Heart left ventricle (tissue), 16 donors: Measurements from ENCODE around the gene COP1. TPM values are rescaled to one million over a fixed set of nuclear protein-coding genes. Genes with fewer than 3 reads are reported as not detected.

Experiments used
- ATAC-seq, 4 donors: fragments of 200-7000 bp; cut with Tn5 transposase; one replicate each; pipeline ENCODE4 v1.9.1; 2020 to 2022; ENCODE audit warnings: moderate library complexity in 4 of 4, mild to moderate bottlenecking in 3 of 4, moderate number of reproducible peaks in 1 of 4
- DNase-seq, 5 donors: peaks; one replicate each; pipeline ENCODE4 v3.0.0-alpha.2; 2020
- H3K27ac ChIP-seq, 12 donors: fragments of 200-600 bp; sonication (generic) in 4 of 12; one replicate each; pipeline versions ENCODE4 v1.5.0 to v1.8.0; 2016 to 2022; ENCODE audit warnings: mild to moderate bottlenecking in 2 of 12
- H3K27me3 ChIP-seq, 9 donors: fragments of 200-600 bp; sonication (generic) in 2 of 9; one replicate each; pipeline versions ENCODE4 v1.5.1 to v1.8.0; 2016 to 2022; ENCODE audit warnings: mild to moderate bottlenecking in 3 of 9
- H3K36me3 ChIP-seq, 9 donors: fragments of 200-600 bp; sonication (generic) in 2 of 9; one replicate each; pipeline versions ENCODE4 v1.5.0 to v1.8.0; 2018 to 2022; ENCODE audit warnings: mild to moderate bottlenecking in 2 of 9
- H3K4me1 ChIP-seq, 12 donors: fragments of 200-600 bp; sonication (generic) in 4 of 12; one replicate each; pipeline versions ENCODE4 v1.5.0 to v1.8.0; 2016 to 2022; ENCODE audit warnings: mild to moderate bottlenecking in 3 of 12
- H3K4me3 ChIP-seq, 12 donors: fragments of 200-600 bp; sonication (generic) in 4 of 12; one replicate each; pipeline versions ENCODE4 v1.5.0 to v1.8.0; 2017 to 2022; ENCODE audit warnings: mild to moderate bottlenecking in 9 of 12, moderate library complexity in 4 of 12
- H3K9me3 ChIP-seq, 12 donors: fragments of 200-600 bp; sonication (generic) in 4 of 12; one replicate each; pipeline versions ENCODE4 v1.5.0 to v1.8.0; 2016 to 2022; ENCODE audit warnings: mild to moderate bottlenecking in 1 of 12
- POLR2A ChIP-seq, 2 donors: fragments of 450-650 bp; IDR thresholded peaks; one replicate each; pipeline ENCODE4 v1.6.1; 2017; ENCODE audit warnings: antibody characterized with exemption in 2 of 2, mild to moderate bottlenecking in 2 of 2, moderate library complexity in 2 of 2
- WGBS, 4 donors: extraction: QIAGEN DNeasy Blood & Tissue Kit in 2 of 4; methylation state at CpG; one replicate each; pipeline versions ENCODE4 v1.1.5 to v1.1.7; 2013 to 2018; 5-methylcytosine and 5-hydroxymethylcytosine counted together
- intact Hi-C, 10 donors: fragments of 100-400 bp; cut with DNase I; formaldehyde crosslinking; loops; one replicate each; pipeline versions ENCODE4 v1.11.1 to v1.14.2; 2022
- polyA plus RNA-seq, 2 donors: library from polyadenylated mRNA; stranded (reverse); fragments of 200-250 nt; gene quantifications; one replicate each; pipeline ENCODE4 v1.2.3, GENCODE V29; 2013
- total RNA-seq, 9 donors: library from RNA; depleted of rRNA in 2 of 9; stranded (reverse); fragments of >200 nt in 2 of 9; fragmentation: NEBNext Ultra II Directional in 3 of 9; extraction: Animal tissue kit (Norgen Biotek cat#: 25700) in 3 of 9; gene quantifications; one replicate each; pipeline versions ENCODE4 v1.1.0 to v1.2.4, GENCODE V29; 2016 to 2023
- TF ChIP-seq, protein P1 (sequence below), 12 donors: fragments of 200-600 bp; sonication (generic) in 4 of 12; IDR thresholded peaks; one replicate each; pipeline versions ENCODE4 v1.5.0 to v1.8.0; 2018 to 2022; ENCODE audit warnings: antibody characterized with exemption in 12 of 12, mild to moderate bottlenecking in 5 of 12
- donor health status: ischemic (EF 13 %, LVEDD 7.1; RV severe dilation, severe dysfunction).
- donor health status: healthy with polysubstance abuse.
- donor health status: DM: no; HTN: yes; CAD: no.
- donor health status: DM: no; HTN: no; CAD: no.
- donor health status: ischemic (EF 25% LVEDD 6.9; RV normal size, moderate dysfunction).
- donor health status: ischemic (EF 25% LVEDD 5.7; RV mildly dilated, moderate dysfunction).
- donor health status: healthy.
- donor health status: DM: yes; HTN: yes; CAD: no.
- donor health status: ischemic (EF 35%, LVEDD 5.7; RV mildly dilated, moderate dysfunction).
- donor health status: nonischemic (EF 11% LVEDD 7.7; RV severe dilation, severe dysfunction).
- donor health status: DM: yes; HTN: yes; CAD: no.
- donor health status: PGD.
- donor health status: ischemic (EF 29% LVEDD 5.4; RV normal size, mild dysfunction).
- donor health status: nonischemic (EF 23%, LVEDD 6.1; RV moderate dilation, normal function).

COP1 gene
- total and polyA plus RNA-seq, 11 donors: 19.9 to 31.7 (median 23.1) TPM

GRCh38 chr1:176142973-176143372, 64.1 kb downstream of the COP1 start:
- ATAC-seq (no peak), DNase-seq (no peak)
- H3K4me3 ChIP-seq: no peak overlapping the region
- intact Hi-C loops: no loop called here
- no peak overlapping the region for H3K27ac ChIP-seq
- TF ChIP-seq, protein P1, sequence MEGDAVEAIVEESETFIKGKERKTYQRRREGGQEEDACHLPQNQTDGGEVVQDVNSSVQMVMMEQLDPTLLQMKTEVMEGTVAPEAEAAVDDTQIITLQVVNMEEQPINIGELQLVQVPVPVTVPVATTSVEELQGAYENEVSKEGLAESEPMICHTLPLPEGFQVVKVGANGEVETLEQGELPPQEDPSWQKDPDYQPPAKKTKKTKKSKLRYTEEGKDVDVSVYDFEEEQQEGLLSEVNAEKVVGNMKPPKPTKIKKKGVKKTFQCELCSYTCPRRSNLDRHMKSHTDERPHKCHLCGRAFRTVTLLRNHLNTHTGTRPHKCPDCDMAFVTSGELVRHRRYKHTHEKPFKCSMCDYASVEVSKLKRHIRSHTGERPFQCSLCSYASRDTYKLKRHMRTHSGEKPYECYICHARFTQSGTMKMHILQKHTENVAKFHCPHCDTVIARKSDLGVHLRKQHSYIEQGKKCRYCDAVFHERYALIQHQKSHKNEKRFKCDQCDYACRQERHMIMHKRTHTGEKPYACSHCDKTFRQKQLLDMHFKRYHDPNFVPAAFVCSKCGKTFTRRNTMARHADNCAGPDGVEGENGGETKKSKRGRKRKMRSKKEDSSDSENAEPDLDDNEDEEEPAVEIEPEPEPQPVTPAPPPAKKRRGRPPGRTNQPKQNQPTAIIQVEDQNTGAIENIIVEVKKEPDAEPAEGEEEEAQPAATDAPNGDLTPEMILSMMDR (IDR thresholded peaks at IDR 0.05): no peak
- no peak for TF ChIP-seq POLR2A (IDR thresholded peaks at IDR 0.05)
- peaks cover 0 to 20% (median 3%) of the 10 kb centered on the region in 9 donors for H3K36me3 ChIP-seq
- H3K4me1 ChIP-seq: peaks cover 0 to 3% (median 0%) of the 10 kb centered on the region in 12 donors
- peaks cover 0 to 12% (median 0%) of the 10 kb centered on the region in 12 donors for H3K9me3 ChIP-seq
- no peaks in the 10 kb centered on the region for H3K27me3 ChIP-seq
- WGBS, 4 donors: 92 to 99% (median 96%) methylated on average over 3 of the region's 3 CpGs

- H3K36me3 ChIP-seq: peaks cover 0 to 12% (median 3%) of the 10 kb centered on the region in 9 donors
- H3K9me3 ChIP-seq: peaks cover 0 to 12% (median 0%) of the 10 kb centered on the region in 12 donors
- H3K27me3 ChIP-seq: no peaks in the 10 kb centered on the region
- peaks cover 0 to 9% (median 2%) of the 10 kb centered on the region in 12 donors for H3K4me1 ChIP-seq
- intact Hi-C loops: no loop called here
- ATAC-seq: no peak
- no peak overlapping the region for H3K27ac ChIP-seq
- DNase-seq: no peak
- WGBS, 4 donors: 94 to 100% (median 98%) methylated on average over 1 of the region's 1 CpG
- TF ChIP-seq, protein P1 (IDR thresholded peaks at IDR 0.05): no peak
- TF ChIP-seq POLR2A (IDR thresholded peaks at IDR 0.05): no peak
- H3K4me3 ChIP-seq: no peak overlapping the region
Observed at GRCh38 chr1:176141449-176141848, 65.6 kb downstream of the COP1 start.

- H3K36me3 ChIP-seq: peaks cover 0 to 20% (median 4%) of the 10 kb centered on the region in 9 donors
- H3K4me3 ChIP-seq: no peak overlapping the region
- no peak for TF ChIP-seq POLR2A (IDR thresholded peaks at IDR 0.05)
- TF ChIP-seq, protein P1 (IDR thresholded peaks at IDR 0.05): no peak
- H3K4me1 ChIP-seq: peaks cover 0 to 14% (median 4%) of the 10 kb centered on the region in 12 donors
- no peak for DNase-seq
- 72 to 83% (median 79%) methylated on average over 3 of the region's 3 CpGs for WGBS, 4 donors
- H3K27ac ChIP-seq: no peak overlapping the region
- H3K9me3 ChIP-seq: no peaks in the 10 kb centered on the region
- no peak for ATAC-seq
- no peaks in the 10 kb centered on the region for H3K27me3 ChIP-seq
- intact Hi-C loops: no loop called here
Observed at GRCh38 chr1:176136891-176137290, 70.2 kb downstream of the COP1 start.

DNA sequence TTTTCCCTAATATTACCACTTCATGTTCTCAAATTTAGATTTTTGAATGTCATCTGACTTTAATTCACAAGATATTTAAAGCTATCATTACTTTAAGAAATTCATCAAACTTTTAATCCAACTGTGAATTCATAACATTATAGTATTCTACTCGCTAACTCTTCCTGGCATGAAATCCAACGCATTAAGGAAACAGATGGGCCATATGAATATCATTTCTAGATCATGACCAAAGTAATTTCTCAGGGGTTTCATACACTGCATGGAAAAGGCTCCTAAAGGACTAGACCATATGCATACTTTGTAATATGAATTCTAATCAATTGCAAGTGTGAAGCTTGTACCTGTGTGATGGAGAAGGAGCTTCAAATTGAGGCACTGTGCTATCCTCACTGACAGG, 72.4 kb downstream of the COP1 start:
- Histone ChIP-seq H3K4me3 (no peak overlapping the region), H3K9me3 (no peaks in the 10 kb centered on the region), H3K4me1 (peaks cover 0 to 14% (median 4%) of the 10 kb centered on the region in 12 donors), H3K36me3 (peaks cover 0 to 31% (median 4%) of the 10 kb centered on the region in 9 donors), H3K27me3 (no peaks in the 10 kb centered on the region), H3K27ac (no peak overlapping the region)
- TF ChIP-seq, protein P1 (IDR thresholded peaks at IDR 0.05): no peak
- no peak for TF ChIP-seq POLR2A (IDR thresholded peaks at IDR 0.05)
- intact Hi-C loops: no loop called here
- WGBS, 4 donors: 47 to 74% (median 70%) methylated on average over 2 of the region's 2 CpGs
- DNase-seq (no peak), ATAC-seq (no peak)
